Gastrocnemius medialis (tissue), 4 donors: ENCODE data around the gene SYTL5.

Experiments
- POLR2A ChIP-seq, 2 donors: fragments of 450-650 bp; IDR thresholded peaks; one replicate each; pipeline ENCODE4 v1.6.1; 2017; ENCODE audit warnings: antibody characterized with exemption in 2 of 2, mild to moderate bottlenecking in 2 of 2, moderate library complexity in 2 of 2
- TF ChIP-seq, protein P1 (sequence below), 5 experiments: fragments of 450-650 bp in 3 of 5; fragments of 200-600 bp in 2 of 5; sonication (generic) in 2 of 5; IDR thresholded peaks in 4 of 5; conservative IDR thresholded peaks in 1 of 5; 1 replicate in 4 of 5; 2 replicates in 1 of 5; pipeline ENCODE4 v1.5.1; 2016 to 2019; ENCODE audit warnings: antibody characterized with exemption in 5 of 5, mild to moderate bottlenecking in 3 of 5, moderate library complexity in 3 of 5

DNA sequence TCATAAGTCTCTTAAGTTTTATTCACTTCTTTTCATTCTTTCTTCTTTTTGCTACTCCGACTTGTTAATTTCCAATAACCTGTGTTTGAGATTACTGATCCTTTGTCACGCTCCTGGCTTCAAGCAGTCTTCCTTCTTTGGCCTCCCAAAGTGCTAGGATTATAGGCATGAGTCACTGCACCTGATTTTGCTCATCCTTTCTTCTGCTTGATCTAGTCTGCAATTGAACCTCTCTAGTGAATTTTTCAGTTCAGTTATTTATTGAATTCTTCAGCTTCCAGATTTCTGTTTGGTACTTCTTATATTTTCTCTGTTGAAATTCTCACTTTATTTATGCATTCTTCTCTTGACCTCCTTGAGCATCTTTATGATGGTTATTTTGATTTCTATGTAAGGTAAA lies 38.6 kb upstream of the SYTL5 start:
- TF ChIP-seq, protein P1, sequence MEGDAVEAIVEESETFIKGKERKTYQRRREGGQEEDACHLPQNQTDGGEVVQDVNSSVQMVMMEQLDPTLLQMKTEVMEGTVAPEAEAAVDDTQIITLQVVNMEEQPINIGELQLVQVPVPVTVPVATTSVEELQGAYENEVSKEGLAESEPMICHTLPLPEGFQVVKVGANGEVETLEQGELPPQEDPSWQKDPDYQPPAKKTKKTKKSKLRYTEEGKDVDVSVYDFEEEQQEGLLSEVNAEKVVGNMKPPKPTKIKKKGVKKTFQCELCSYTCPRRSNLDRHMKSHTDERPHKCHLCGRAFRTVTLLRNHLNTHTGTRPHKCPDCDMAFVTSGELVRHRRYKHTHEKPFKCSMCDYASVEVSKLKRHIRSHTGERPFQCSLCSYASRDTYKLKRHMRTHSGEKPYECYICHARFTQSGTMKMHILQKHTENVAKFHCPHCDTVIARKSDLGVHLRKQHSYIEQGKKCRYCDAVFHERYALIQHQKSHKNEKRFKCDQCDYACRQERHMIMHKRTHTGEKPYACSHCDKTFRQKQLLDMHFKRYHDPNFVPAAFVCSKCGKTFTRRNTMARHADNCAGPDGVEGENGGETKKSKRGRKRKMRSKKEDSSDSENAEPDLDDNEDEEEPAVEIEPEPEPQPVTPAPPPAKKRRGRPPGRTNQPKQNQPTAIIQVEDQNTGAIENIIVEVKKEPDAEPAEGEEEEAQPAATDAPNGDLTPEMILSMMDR (IDR thresholded peaks at IDR 0.05 in 4 of 5, conservative IDR thresholded peaks at IDR 0.05 in 1 of 5): no peak
- no peak for TF ChIP-seq POLR2A (IDR thresholded peaks at IDR 0.05)
